ENCODE results near the gene MRE11. TPM values are rescaled to one million over a fixed set of nuclear protein-coding genes. Genes with fewer than 3 reads are reported as not detected.

MRE11 gene
- 14.3 to 18.4 TPM (median 17.9 TPM) in 5 replicates for total RNA-seq (2022; extraction: Qiagen RNA extraction)

DNA sequence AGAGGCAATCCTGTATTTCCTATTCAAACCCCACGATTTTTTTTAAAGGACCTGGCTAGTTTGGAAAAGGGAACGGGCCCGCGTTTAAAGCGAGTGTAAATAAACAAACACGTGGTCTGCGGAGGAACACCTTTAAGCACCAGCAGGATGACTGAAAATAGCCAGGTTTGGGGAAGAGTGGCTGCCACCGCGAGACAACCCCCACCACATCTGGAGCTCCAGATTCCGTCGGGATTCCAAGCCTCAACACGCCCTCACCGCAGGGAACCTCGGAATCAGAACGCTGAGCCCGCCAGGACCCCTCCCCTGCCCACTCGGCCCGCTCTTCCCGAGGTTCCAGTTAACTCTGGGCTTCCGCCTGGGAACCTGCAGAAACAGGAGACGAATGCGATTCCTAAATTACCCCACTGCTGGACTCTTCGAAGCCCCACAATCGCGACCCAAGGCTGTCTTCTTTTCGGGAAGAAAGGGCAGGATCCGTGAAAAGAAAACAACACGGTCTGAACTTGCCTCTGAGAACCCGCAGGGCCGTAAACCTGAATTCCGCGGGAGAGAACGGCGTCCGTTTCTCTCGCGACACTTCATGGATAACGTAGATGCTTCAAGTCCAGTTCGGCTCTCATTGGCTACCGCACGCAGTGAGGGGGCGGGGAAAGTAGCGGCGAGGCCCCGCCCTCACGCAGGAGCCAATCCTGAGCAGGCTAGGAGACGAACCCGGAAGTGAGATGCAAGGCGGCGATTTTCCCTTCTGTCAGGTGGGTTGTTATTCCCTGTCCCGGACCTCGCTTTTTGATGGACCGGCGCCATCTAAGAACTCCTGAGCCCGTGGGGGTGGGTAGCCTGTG is at the start of gene MRE11, which contains the start of gene ANKRD49:
Gene MRE11 (minus strand): TSS at position 564 of the 845 bp plus-strand sequence. CDS start 1,043 bp downstream, outside the sequence.
Gene ANKRD49 (plus strand): TSS at position 704 of the 845 bp plus-strand sequence. CDS start 2,710 bp downstream, outside the sequence.

DNA sequence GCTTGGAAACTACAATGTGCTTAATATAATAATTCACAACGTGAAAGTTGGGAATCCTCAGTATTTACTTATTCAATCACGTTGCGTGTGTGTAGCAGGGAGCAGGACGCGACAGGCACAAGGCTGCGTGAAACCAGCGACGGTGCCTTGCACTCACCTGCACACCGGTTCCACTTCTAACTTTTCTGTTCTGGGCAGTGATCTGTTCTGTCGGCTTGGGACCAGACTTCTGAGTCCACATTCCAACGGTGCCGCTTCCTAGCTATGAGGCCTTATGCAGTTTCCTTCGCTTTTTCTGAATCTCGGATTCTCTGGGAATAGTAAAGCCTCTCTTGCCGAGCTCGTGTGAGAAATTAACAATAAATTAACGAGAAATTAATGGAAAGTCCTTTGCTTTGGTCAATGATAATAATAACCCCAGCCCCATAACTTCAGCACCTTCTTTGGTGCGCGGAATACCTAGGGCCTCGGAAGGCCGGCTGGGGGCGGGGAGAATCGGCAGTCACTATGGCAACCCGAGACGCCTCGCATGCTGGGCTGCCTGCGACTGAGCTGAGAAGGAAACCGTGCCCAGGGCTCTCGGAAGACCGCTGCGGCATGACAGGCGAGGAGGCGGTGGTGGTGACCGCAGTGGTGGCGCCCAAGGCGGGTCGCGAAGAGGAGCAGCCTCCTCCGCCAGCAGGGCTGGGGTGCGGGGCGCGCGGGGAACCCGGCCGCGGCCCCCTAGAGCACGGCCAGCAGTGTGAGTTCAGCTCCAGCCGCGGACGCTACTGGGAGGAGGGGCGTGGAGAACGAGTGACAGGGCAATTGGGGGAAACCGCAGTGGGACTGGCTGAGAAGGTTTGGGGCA is 18.5 kb upstream of the MRE11 start, which contains the start of gene C11orf97:
Gene C11orf97 (plus strand): TSS at position 530 of the 850 bp plus-strand sequence. CDS start 68 bp downstream, at position 598.

DNA sequence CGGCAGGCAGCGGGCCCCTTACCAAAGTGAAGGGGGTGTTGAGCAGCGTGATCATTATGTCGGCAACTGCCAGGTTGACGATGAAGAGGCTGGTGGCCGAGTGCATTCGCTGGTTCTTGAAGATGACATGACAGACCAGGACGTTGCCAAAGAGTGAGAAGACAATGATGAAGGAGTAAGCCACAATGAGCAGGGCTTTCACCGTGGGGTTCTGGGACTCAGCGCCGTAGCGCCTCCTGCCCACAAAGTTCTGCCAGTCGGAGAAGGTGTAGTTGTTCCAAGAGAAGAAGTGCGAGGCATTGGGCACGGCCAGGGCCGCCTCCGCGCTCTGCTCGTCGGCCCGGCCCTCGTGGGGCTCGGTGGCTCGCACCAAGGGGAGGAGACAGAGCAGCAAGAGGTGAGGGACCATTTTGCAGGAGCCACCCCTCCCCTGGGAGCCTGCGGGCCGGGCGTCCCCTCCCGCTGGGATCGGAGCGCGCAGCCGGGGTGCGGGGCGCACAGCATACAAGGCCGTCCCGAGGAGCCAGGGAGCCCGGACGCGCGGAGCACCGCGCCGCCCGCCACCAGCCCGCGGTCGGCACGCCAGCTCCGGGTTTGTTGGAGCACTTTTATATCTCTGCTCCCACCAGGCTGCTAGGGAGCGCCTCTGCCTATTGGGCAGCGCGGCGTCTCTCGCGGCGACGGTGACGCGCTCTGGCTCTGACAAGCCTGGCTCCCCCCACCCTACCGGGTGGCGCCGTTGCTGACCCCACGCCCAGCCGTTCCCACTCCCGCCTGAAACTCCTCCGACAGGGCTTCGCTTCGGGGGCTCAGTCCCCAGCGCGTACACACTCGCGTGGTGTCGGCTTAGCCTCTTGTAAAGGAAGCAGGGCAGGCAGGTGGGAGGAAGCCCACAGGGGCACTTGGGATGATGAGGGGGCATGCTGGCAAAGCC is 92.5 kb downstream of the MRE11 start, which contains the start of gene GPR83:
Gene GPR83 (minus strand): TSS at position 581 of the 934 bp plus-strand sequence. CDS start 172 bp downstream, at position 409.

Other genes with a start within 250 kb of the MRE11 start
- not detected in 5 replicates for gene IZUMO1R, start 189.3 kb downstream of the MRE11 start, total RNA-seq (2022; extraction: Qiagen RNA extraction)
- 0.07 to 0.17 TPM (median 0.13 TPM) in 5 replicates for gene GPR83, start 92.4 kb downstream of the MRE11 start, total RNA-seq (2022; extraction: Qiagen RNA extraction)
- 5.3 to 7.5 TPM (median 6.7 TPM) in 5 replicates for gene ANKRD49, start 140 bp upstream of the MRE11 start, total RNA-seq (2022; extraction: Qiagen RNA extraction)
- not detected in 5 replicates for gene C11orf97, start 18.6 kb upstream of the MRE11 start, total RNA-seq (2022; extraction: Qiagen RNA extraction)
- 2.4 to 3.0 TPM (median 2.9 TPM) in 5 replicates for gene FUT4, start 50.1 kb upstream of the MRE11 start, total RNA-seq (2022; extraction: Qiagen RNA extraction)
- gene PIWIL4, start 73.5 kb upstream of the MRE11 start, total RNA-seq (2022; extraction: Qiagen RNA extraction): 0.12 to 0.31 TPM (median 0.14 TPM) in 5 replicates